ENCODE results near the gene GSN.
"Not testable (repeated sequence)": the region's sequence is repeated elsewhere in the genome, so short reads cannot be mapped to it uniquely, and the experiment has no call there.

The GSN gene

GRCh38 chr9:121289772-121290370 lies 21.9 kb downstream of the GSN start:
- no peak for DNase-seq

DNA sequence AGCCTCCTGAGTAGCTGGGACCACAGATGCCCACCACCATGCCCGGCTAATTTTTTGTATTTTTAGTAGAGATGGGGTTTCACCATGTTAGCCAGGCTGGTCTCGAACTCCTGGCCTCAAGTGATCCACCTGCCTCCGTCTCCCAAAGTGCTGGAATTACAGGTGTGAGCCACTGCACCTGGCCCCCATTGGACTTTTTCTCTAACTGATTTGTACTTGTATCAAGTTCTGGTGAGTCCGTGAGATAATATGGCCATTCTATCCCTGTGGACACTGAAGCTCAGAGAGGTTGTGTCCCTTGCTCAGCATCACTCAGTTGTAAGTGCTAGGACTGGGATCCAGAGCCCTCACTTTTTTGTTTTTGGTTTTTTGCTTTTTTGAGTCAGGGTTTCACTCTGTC lies 23.6 kb downstream of the GSN start:
- not testable (repeated sequence) for DNase-seq

GRCh38 chr9:121292051-121292450 lies 24.1 kb downstream of the GSN start:
- no peak for DNase-seq

DNA sequence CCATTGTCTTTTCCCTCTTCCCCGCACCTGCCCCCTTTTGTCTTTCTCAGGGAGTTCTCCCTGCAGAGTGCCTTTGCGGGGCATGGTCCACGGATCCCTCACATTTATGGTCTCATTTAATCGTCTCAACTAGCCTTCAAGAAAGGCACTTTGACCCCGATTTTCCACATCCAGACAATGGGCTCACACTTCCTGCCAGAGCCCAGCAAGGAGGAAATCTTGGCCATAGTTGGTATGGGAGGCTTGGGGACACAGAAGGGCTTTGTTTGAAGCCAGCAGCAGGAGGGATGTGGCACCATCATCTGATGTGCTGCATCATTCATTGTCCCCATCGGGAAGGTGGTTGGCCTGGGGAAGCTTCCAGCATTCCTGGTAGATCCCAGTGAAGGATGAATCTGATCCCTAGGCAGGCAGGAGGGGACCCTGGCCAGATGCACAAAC lies 24.9 kb downstream of the GSN start:
- no peak for DNase-seq

GRCh38 chr9:121294151-121294743 lies 26.3 kb downstream of the GSN start:
- no peak for DNase-seq

- no peak for DNase-seq
Observed at GRCh38 chr9:121294866-121295661, 27.1 kb downstream of the GSN start.

DNA sequence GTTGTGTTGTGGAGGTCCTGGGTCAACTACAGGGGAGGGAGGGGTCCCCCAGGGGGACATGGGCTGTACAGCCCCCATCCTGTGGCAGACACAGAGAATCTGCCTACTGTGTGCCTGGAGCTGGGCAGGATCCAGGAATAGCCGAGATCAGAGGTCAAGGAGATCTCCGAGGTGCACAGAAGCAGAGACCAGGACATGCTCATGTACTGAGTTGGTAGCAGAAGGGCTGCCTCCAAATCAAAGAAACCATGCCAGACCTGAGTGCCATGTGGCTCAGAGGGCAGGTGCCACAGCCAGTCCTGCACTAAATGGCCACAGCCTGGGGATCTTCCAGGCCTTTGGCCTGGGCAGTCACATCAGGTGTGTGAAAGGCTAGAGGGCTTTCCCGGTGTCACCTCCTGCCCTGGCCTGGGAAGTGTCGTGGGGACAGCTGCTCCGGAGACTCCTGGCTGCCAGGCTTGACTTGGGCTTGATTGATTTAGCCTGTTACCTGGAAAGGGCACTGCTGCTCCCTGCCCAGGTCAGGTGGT lies 27.8 kb downstream of the GSN start:
- DNase-seq: no peak

- DNase-seq: no peak
Observed at GRCh38 chr9:121296213-121297127, 28.5 kb downstream of the GSN start.

DNA sequence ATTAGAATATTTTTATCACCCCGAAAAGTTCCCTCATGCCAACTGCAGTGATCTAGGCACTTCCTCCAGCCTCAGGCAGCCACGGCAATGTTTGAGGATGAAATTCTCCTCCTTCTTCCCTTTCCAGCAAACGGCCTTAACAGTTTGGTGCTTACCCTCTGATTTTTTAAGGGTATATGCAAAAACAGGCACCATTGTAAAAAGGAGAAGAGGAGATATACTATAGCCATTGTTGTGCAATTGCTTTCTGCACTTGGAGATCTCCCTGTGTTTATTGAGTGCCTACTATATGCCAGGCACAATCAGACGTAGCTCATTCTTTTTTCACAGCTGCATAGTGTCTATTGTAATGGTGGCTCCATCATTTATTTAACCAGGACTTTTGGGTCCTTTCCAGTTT lies 29.4 kb downstream of the GSN start:
- DNase-seq: no peak

DNA sequence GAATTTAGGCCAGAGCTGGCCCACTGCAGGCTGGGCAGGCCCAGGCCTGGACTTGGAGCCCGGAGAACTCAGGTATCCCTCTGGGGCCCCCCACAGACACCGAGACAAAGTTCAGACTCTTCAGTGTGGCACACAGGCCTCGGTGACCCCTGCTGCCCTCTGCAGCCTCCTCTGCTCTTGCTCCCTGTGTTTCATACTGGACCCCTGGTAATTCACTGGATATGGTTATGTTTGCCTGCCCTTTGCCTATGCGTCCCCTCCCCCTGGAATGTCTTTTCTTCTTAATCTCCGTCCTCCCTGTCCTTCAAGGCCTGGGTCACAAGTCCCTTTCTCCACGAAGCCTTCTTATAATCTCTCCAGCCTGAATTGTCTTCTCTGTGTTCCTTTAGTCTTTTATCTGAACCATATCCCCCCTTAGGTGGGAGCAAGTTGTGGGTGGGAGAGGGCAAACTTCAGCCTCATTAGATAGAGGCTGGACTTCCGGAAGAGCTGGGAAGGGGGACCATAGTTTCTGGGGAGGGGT lies 30.1 kb downstream of the GSN start:
- DNase-seq: no peak

DNA sequence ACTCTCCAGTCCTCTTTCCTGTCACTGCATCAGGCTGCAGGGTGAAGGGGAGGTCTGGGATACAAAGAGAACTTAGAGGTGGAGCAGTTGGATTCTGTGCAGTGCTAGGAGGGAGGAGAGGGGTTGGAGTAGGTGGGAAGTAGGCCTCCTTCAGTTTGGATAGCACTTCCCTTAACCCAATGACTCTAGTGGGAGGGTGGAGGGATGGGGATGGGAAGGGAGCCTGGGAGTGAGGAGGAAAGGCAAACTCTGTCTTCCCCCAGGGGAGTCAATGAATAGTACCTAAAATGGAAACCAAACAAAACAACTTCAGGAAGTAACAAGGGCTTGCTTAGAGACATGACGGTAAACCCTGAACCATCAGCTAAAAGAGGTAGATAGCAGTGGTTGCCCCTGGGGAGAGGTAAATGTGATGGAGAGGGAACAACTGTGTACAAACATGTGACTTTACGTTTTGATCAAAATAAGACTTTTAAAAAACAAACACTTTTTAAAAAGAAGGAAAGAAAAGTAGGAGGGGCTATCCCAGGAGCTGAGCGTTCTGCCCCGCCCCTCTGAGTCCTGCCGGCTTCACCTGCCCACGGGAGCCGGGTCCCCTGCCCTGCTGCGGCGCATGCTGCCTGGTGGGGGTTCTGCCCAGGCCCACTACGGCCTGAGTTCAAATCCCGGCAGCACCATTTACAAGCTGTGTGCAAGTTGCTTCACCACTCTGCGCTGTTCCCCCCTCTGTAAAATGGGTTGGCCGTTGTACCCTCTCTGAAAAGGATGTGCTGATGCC lies 30.9 kb downstream of the GSN start:
- DNase-seq: no peak

- DNase-seq: no peak
Observed at GRCh38 chr9:121299467-121300282, 31.7 kb downstream of the GSN start.

DNA sequence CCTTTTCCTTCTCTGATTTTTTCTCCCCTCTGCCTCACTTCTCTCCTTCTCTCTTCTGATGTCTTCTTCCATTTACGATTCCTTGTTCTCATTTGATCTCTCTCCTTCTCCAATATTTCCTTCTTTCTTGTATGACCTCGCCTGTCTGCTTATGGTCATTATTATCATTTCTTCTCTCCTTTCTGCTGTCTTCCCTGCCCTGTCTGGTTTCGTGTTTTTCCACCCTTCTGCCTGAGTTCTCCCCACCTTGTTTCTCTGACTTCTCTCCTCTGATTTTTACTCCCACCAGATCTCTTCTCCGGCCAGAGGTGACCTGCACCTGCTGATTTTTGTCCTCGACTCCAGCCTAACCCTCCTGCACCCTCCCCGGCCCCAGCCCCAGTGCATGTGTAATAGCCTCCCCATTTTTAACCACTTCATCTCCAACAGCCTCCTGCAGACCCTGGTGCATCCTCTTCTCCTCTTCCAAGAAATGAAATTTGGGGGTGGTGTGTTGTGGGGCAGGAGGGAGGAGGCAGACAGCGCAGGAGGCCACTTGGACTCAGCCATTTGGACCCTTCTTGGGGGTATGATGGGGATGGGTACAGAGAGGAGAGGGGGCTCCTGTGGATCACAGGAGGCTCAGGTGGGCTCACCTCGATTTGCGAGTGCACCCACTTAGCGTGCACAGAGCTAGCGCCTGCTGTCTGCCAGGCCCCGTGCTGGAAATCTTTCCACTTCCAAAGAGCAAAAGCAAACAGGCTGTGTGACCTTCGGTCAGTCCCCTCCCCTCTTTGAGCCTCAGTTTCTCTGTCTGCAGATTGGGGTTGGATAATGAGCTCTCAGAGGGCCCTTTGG lies 32.5 kb downstream of the GSN start:
- no peak for DNase-seq

DNA sequence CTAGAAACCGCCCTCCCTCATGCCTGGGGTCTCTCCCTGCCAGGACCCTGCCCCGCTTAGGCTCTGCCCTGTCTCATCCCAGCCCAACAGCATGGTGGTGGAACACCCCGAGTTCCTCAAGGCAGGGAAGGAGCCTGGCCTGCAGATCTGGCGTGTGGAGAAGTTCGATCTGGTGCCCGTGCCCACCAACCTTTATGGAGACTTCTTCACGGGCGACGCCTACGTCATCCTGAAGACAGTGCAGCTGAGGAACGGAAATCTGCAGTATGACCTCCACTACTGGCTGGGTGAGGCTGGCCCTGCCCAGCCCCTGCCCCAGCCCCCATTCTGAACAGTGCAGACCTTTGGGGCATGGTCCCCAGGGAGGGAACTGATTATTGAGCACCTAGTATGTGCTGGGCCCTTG lies 33.9 kb downstream of the GSN start:
- DNase-seq: no peak

GRCh38 chr9:121302341-121302740 lies 34.4 kb downstream of the GSN start:
- DNase-seq: no peak

GRCh38 chr9:121302786-121303185 lies 34.8 kb downstream of the GSN start:
- no peak for DNase-seq

DNA sequence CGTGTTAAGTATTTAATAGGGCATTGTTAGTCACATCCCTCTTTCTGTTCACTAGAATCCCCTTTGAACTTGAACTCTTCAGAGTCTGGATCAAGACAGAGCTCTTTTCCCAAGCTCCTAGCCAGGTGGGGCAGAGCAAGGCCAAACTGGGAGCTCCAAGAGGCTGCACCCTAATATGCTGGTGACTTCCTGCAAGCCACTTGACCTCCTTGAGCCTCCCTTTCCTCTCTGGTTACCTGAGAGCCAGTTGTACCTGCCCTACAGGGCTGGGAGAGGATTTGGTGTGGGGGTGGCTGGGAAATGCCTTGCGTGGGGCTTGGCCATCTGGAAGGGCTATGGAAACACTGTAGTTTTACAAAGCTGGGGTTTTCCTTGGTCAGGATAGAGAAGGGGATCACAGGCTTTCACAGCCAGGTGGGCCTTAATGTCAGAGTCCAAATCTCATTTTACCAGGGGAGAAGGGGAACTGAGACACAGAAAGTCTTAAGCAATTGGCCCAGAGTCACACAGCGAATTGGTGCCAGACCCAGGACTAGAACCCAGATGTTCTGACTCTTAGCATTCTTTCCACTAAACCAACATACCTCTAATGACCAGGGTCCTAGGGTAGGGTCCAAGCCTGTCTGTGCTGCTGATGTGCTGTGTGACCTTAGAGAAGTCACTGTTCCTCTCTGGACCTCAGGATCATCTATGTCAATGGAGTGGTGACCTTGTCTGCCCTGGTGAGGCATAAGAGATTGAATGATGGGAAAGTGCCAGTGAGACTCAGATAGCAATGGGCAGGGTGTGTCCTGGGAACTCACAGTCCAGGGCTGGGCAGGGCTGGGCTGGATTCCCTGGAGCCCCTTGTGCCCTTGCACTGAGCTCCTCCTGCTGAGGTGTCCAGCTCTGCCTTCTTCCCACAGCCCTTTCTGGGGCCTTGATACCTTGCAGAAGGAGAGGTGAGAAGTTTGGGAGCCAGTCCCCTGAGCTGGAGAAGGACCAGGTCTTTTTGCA lies 35.8 kb downstream of the GSN start:
- no peak for DNase-seq

- no peak for DNase-seq
Observed at GRCh38 chr9:121304707-121305106, 36.7 kb downstream of the GSN start.

Data from stimulated activated CD4-positive, alpha-beta T cell treated with anti-CD3 and anti-CD28 coated beads, Interleukin-1b, Interleukin-23, amount 100 ng/mL, for 48 hours (primary cell).